ENCODE results near the gene PPP1R12B.
A peak's percentile ranks its signal among the peaks of the same experiment; 100 is the strongest.

PPP1R12B gene

DNA sequence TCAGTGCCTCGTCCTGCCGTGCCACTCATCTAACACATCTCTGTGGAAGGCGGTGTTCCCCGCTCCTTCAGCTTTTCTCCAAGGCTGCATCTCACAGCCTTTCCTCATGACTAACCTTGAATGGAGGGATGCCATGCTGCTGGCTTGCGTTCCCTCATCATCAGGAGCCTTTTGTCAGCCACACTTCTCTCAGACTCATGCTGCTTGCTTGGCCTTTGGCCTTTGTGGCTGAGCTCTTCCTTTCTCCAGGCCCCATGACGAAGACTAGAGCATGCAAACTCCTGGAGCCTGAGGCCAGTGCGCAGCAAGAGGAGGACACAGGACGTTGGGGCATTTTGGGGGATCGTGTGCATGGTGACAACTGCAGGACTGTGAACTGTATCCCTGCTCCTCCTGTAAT, 291.0 kb downstream of the PPP1R12B start:
- DNase-seq: peak; percentile 75

DNA sequence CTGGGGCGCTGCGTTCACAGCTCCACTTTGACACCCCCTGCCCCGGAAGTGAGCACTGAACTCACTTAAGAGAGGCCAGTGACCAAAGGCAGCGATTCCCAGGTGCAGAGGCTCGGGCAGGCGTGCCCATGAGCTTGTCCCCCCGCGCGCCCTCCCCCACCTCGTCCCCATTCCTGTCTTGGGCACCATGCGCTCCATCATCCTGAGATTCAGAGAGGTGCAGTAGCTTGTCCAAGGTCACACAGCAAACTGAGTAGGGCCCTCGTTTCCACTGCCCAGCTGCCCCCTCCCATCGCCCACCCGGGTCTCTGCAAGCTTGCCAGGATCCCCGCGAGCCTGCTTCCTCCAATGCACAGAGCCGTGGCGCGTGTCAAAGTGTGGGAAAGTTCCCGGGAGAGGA, 293.7 kb downstream of the PPP1R12B start:
- no peak for DNase-seq

All from HCEC 1CT (cell line).